Astrocyte (in vitro differentiated cells and primary cell): Measurements from ENCODE around the gene MYCBP2. TPM values are rescaled to one million over a fixed set of nuclear protein-coding genes. Genes with fewer than 3 reads are reported as not detected.
"Not testable (repeated sequence)": the region's sequence is repeated elsewhere in the genome, so short reads cannot be mapped to it uniquely, and the experiment has no call there.

Source experiments
- DNase-seq: peaks from one replicate; pipeline ENCODE4 v3.0.0-alpha.2; 2010; ENCODE audit warnings: low read depth
- FAIRE-seq: peaks from 2 replicates; lab custom pipeline; 2011; peaks lifted over from hg19 to GRCh38; lab: Jason Lieb, UNC
- H2AFZ ChIP-seq: 2 replicates; pipeline ENCODE4 v1.6.0; 2012; ENCODE audit warnings: low read depth, low read length, inconsistent platforms
- H3K27ac ChIP-seq: 2 replicates; pipeline ENCODE4 v1.5.1; 2011; ENCODE audit warnings: low read depth, low read length, inconsistent platforms
- H3K27me3 ChIP-seq: 2 replicates; pipeline ENCODE4 v1.6.0; 2011; ENCODE audit warnings: low read length, inconsistent platforms; ENCODE audit not compliant: insufficient read depth
- H3K36me3 ChIP-seq: 2 replicates; pipeline ENCODE4 v1.5.1; 2011; ENCODE audit warnings: low read length, inconsistent platforms; ENCODE audit not compliant: insufficient read depth
- H3K4me1 ChIP-seq: 2 replicates; pipeline ENCODE4 v1.5.1; 2011; ENCODE audit warnings: low read length, inconsistent platforms; ENCODE audit not compliant: insufficient read depth
- H3K4me2 ChIP-seq: 2 replicates; pipeline ENCODE4 v1.6.0; 2012; ENCODE audit warnings: low read length, inconsistent platforms
- H3K4me3 ChIP-seq: 2 replicates; pipeline ENCODE4 v1.5.1; 2011; ENCODE audit warnings: low read depth, mild to moderate bottlenecking, low read length, inconsistent platforms; ENCODE audit not compliant: insufficient read depth
- H3K79me2 ChIP-seq: 2 replicates; pipeline ENCODE4 v1.6.0; 2012; ENCODE audit warnings: mild to moderate bottlenecking, low read length, inconsistent platforms; ENCODE audit not compliant: insufficient read depth
- H3K9ac ChIP-seq: 2 replicates; pipeline ENCODE4 v1.6.0; 2012; ENCODE audit warnings: mild to moderate bottlenecking, low read length, inconsistent platforms
- H3K9me3 ChIP-seq: 2 replicates; pipeline ENCODE4 v1.5.1; 2012; ENCODE audit warnings: low read depth, mild to moderate bottlenecking, low read length, inconsistent platforms; ENCODE audit not compliant: insufficient read depth
- H4K20me1 ChIP-seq: 2 replicates; pipeline ENCODE4 v1.6.0; 2012; ENCODE audit warnings: low read length, inconsistent platforms; ENCODE audit not compliant: insufficient read depth
- H3K27ac Mint-ChIP-seq: one replicate; pipeline ENCODE4 v1.8.0; 2021; ENCODE audit warnings: mild to moderate bottlenecking, mixed read lengths; ENCODE audit not compliant: unreplicated experiment
- H3K27me3 Mint-ChIP-seq: one replicate; pipeline ENCODE4 v1.8.0; 2021; ENCODE audit warnings: low read depth, mixed read lengths; ENCODE audit not compliant: unreplicated experiment
- H3K36me3 Mint-ChIP-seq: one replicate; pipeline ENCODE4 v1.8.0; 2021; ENCODE audit warnings: low read depth, mixed read lengths; ENCODE audit not compliant: unreplicated experiment
- H3K4me1 Mint-ChIP-seq: one replicate; pipeline ENCODE4 v1.8.0; 2021; ENCODE audit warnings: low read depth, mixed read lengths; ENCODE audit not compliant: unreplicated experiment
- H3K4me3 Mint-ChIP-seq: one replicate; pipeline ENCODE4 v1.8.0; 2021; ENCODE audit warnings: mild to moderate bottlenecking, moderate library complexity, mixed read lengths; ENCODE audit not compliant: unreplicated experiment
- H3K9me3 Mint-ChIP-seq: one replicate; pipeline ENCODE4 v1.8.0; 2021; ENCODE audit warnings: mild to moderate bottlenecking, mixed read lengths; ENCODE audit not compliant: unreplicated experiment
- EZH2 ChIP-seq: IDR thresholded peaks from 2 replicates; pipeline ENCODE4 v1.6.1; 2012; ENCODE audit warnings: mild to moderate bottlenecking, low read length, inconsistent platforms; ENCODE audit not compliant: insufficient read depth
- total RNA-seq: library from RNA; stranded (reverse); gene quantifications from 2 replicates; pipeline ENCODE4 v1.2.1, GENCODE V29; 2021
- TF ChIP-seq, protein P1 (sequence below): IDR thresholded peaks from 2 replicates; pipeline ENCODE4 v1.5.1; 2011; ENCODE audit warnings: low read depth, mild to moderate bottlenecking, inconsistent platforms, low read length, moderate library complexity; ENCODE audit not compliant: insufficient read depth

Gene MYCBP2
- total RNA-seq, 1 donor from 2014 or later, result 72.3 TPM

DNA sequence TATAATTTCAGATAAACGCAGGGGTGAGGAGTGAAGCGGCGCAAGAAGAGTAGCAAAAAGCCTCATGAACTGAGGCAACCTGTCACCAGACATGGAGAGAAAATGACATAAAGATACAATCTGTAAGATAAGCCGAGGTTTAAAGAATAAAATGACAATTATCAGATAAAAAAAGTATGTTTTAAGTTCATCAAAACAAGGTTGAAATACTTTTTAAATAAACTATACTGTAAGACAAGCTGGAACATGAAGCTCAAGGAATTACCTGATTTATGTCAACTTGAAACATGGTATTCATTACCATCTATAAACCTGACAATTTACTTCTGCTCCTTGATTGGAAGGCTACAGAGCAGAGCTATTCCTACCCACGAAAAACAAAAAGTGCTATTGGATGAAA, 61.6 kb downstream of the MYCBP2 start:
- Histone ChIP-seq H3K36me3 (peaks cover 11% of the 10 kb centered on the region), H2AFZ (no peak overlapping the region), H3K27me3 (no peaks in the 10 kb centered on the region), H3K9me3 (no peaks in the 10 kb centered on the region), H3K79me2 (no peaks in the 10 kb centered on the region), H3K4me2 (no peak overlapping the region), H3K4me3 (no peak overlapping the region), H3K9ac (no peak overlapping the region), H3K4me1 (no peaks in the 10 kb centered on the region), H4K20me1 (no peaks in the 10 kb centered on the region), H3K27ac (no peak overlapping the region)
- DNase-seq (no peak), FAIRE-seq (no peak)
- TF ChIP-seq, protein P1, sequence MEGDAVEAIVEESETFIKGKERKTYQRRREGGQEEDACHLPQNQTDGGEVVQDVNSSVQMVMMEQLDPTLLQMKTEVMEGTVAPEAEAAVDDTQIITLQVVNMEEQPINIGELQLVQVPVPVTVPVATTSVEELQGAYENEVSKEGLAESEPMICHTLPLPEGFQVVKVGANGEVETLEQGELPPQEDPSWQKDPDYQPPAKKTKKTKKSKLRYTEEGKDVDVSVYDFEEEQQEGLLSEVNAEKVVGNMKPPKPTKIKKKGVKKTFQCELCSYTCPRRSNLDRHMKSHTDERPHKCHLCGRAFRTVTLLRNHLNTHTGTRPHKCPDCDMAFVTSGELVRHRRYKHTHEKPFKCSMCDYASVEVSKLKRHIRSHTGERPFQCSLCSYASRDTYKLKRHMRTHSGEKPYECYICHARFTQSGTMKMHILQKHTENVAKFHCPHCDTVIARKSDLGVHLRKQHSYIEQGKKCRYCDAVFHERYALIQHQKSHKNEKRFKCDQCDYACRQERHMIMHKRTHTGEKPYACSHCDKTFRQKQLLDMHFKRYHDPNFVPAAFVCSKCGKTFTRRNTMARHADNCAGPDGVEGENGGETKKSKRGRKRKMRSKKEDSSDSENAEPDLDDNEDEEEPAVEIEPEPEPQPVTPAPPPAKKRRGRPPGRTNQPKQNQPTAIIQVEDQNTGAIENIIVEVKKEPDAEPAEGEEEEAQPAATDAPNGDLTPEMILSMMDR, result no peak
- TF ChIP-seq EZH2, result no peak
- no peak overlapping the region for H3K27ac Mint-ChIP-seq
- H3K4me1 Mint-ChIP-seq, result no peaks in the 10 kb centered on the region
- no peaks in the 10 kb centered on the region for H3K27me3 Mint-ChIP-seq
- no peak overlapping the region for H3K4me3 Mint-ChIP-seq
- H3K36me3 Mint-ChIP-seq, result no peaks in the 10 kb centered on the region
- H3K9me3 Mint-ChIP-seq, result no peaks in the 10 kb centered on the region

DNA sequence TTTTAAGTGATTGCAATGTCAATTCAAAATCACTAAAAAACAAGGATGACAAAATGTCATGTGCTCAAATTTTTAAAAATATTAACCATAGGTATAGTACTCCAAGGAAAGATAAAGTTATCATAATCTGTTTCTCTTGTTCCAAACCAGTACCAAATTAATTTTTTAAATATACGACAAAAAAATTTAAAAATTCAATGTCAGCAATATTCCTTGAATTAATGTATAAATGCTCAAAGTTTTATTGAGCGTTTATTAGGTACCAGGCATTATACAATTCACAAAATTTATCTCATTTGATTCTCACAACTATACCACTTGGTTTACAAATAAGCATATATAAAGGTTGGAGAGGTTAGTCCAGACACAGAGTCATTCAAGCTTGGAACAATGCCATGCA, 64.7 kb downstream of the MYCBP2 start:
- Histone ChIP-seq H4K20me1 (no peaks in the 10 kb centered on the region), H3K36me3 (peaks cover 18% of the 10 kb centered on the region), H3K79me2 (no peaks in the 10 kb centered on the region), H3K27ac (no peak overlapping the region), H3K9me3 (no peaks in the 10 kb centered on the region), H3K4me2 (no peak overlapping the region), H3K9ac (no peak overlapping the region), H2AFZ (no peak overlapping the region), H3K4me1 (no peaks in the 10 kb centered on the region), H3K4me3 (no peak overlapping the region), H3K27me3 (no peaks in the 10 kb centered on the region)
- no peaks in the 10 kb centered on the region for H3K9me3 Mint-ChIP-seq
- no peaks in the 10 kb centered on the region for H3K27me3 Mint-ChIP-seq
- no peak overlapping the region for H3K4me3 Mint-ChIP-seq
- no peak for DNase-seq
- no peaks in the 10 kb centered on the region for H3K4me1 Mint-ChIP-seq
- H3K27ac Mint-ChIP-seq, result no peak overlapping the region
- no peaks in the 10 kb centered on the region for H3K36me3 Mint-ChIP-seq
- no peak for TF ChIP-seq EZH2
- TF ChIP-seq, protein P1, result no peak
- no peak for FAIRE-seq

DNA sequence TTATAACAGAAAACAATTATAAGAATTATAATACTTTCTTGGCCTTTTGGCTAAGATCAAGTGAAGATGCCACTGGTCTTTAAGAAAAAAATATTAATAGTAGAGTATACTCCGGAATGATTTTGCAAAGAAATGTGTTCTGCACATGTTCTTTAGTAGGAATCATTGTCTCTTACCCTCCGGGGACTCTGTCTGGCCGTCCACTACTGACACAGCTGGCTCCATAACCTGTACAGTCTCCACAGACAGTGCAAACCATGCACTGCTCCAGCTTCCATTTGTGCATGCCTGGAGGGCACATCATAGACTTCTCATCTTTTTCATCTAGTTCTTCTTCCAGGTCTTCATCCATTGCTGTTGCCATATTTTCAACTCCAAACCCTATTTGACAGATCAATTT, 75.9 kb downstream of the MYCBP2 start:
- Histone ChIP-seq H3K27ac (no peak overlapping the region), H3K36me3 (peaks cover 3% of the 10 kb centered on the region), H2AFZ (no peak overlapping the region), H3K79me2 (no peaks in the 10 kb centered on the region), H3K9ac (no peak overlapping the region), H3K9me3 (no peaks in the 10 kb centered on the region), H3K27me3 (no peaks in the 10 kb centered on the region), H4K20me1 (peaks cover 5% of the 10 kb centered on the region), H3K4me1 (no peaks in the 10 kb centered on the region), H3K4me2 (no peak overlapping the region), H3K4me3 (no peak overlapping the region)
- no peaks in the 10 kb centered on the region for H3K27me3 Mint-ChIP-seq
- no peak for DNase-seq
- H3K4me1 Mint-ChIP-seq, result no peaks in the 10 kb centered on the region
- no peaks in the 10 kb centered on the region for H3K9me3 Mint-ChIP-seq
- no peak overlapping the region for H3K27ac Mint-ChIP-seq
- H3K36me3 Mint-ChIP-seq, result peaks cover 7% of the 10 kb centered on the region
- H3K4me3 Mint-ChIP-seq, result no peak overlapping the region
- no peak for FAIRE-seq
- TF ChIP-seq, protein P1, result no peak
- no peak for TF ChIP-seq EZH2

DNA sequence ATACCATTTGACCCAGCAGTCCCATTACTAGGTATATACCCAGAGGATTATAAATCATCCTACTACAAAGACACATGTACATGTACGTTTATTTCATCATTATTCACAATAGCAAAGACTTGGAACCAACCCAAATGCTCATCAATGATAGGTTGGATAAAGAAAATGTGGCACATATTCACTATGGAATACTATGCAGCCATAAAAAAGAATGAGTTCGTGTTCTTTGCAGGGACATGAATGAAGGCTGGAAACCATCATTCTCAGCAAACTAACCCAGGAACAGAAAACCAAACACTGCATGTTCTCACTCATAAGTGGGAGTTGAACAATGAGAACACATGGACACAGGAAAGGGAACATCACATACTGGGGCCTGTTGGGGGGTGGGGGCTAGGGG, 81.7 kb downstream of the MYCBP2 start:
- H3K4me1 Mint-ChIP-seq, H3K27me3 Mint-ChIP-seq, DNase-seq, H3K79me2 ChIP-seq, H3K4me2 ChIP-seq, H3K4me3 ChIP-seq, H3K27ac ChIP-seq, H3K9me3 ChIP-seq, H3K9ac ChIP-seq, H3K27ac Mint-ChIP-seq, H3K36me3 ChIP-seq, H3K4me3 Mint-ChIP-seq, FAIRE-seq, H4K20me1 ChIP-seq, H3K4me1 ChIP-seq, H2AFZ ChIP-seq, H3K27me3 ChIP-seq, H3K9me3 Mint-ChIP-seq: not testable (repeated sequence)
- peaks cover 10% of the 10 kb centered on the region for H3K36me3 Mint-ChIP-seq
